Fibroblast of lung (primary cell): ENCODE results near the gene MYNN.

Experiments
- EZH2 ChIP-seq: IDR thresholded peaks from 2 replicates; pipeline ENCODE4 v1.5.1; 2012; ENCODE audit warnings: low read length, control low read depth, mild to moderate bottlenecking; ENCODE audit errors: missing control alignments
- TF ChIP-seq, protein P1 (sequence below), 2 donors: IDR thresholded peaks in 1 of 2; conservative IDR thresholded peaks in 1 of 2; 1 replicate in 1 of 2; 2 replicates in 1 of 2; pipeline ENCODE4 v1.5.1; 2011 to 2012; ENCODE audit warnings: low read length in 2 of 2, control low read depth in 1 of 2, inconsistent platforms in 1 of 2, low read depth in 1 of 2, mild to moderate bottlenecking in 1 of 2

DNA sequence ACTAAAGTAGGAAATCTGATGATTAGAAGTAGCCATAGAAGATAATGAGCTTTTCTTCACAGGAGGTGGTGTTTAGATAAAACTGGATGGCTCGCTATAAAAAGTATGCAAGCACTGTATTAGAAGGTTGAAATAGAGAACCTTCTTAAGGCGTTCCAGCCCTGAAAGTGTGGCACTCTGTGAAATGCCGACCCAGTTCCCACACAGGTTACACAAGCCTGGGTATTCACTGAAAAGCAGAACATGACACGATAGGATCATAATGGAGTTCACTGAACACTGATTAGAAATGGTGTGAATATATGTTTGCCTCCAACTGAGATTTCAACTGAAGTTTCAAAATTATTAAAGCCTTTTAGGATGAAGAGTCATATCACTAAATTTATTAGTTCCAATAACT is 54.5 kb downstream of the MYNN start:
- TF ChIP-seq, protein P1, sequence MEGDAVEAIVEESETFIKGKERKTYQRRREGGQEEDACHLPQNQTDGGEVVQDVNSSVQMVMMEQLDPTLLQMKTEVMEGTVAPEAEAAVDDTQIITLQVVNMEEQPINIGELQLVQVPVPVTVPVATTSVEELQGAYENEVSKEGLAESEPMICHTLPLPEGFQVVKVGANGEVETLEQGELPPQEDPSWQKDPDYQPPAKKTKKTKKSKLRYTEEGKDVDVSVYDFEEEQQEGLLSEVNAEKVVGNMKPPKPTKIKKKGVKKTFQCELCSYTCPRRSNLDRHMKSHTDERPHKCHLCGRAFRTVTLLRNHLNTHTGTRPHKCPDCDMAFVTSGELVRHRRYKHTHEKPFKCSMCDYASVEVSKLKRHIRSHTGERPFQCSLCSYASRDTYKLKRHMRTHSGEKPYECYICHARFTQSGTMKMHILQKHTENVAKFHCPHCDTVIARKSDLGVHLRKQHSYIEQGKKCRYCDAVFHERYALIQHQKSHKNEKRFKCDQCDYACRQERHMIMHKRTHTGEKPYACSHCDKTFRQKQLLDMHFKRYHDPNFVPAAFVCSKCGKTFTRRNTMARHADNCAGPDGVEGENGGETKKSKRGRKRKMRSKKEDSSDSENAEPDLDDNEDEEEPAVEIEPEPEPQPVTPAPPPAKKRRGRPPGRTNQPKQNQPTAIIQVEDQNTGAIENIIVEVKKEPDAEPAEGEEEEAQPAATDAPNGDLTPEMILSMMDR (conservative IDR thresholded peaks at IDR 0.05 in 1 of 2, IDR thresholded peaks at IDR 0.05 in 1 of 2; ENCODE audit: low read depth in 1 of 2, low read length in 2 of 2): no peak
- no peak for TF ChIP-seq EZH2
